MG63 (cell line): ENCODE data around the gene UBXN11. TPM values are rescaled to one million over a fixed set of nuclear protein-coding genes. Genes with fewer than 3 reads are reported as not detected.
"Not testable (repeated sequence)": the region's sequence is repeated elsewhere in the genome, so short reads cannot be mapped to it uniquely, and the experiment has no call there.

Experiments used
- DNase-seq: peaks from one replicate; pipeline ENCODE4 v3.0.0-alpha.2; 2020
- H3K27me3 ChIP-seq: fragments of 250-450 bp; sonication (Bioruptor Pico); 2 replicates; pipeline ENCODE4 v1.5.1; 2020; ENCODE audit warnings: mild to moderate bottlenecking, moderate library complexity
- H3K36me3 ChIP-seq: fragments of 250-450 bp; sonication (Bioruptor Pico); 2 replicates; pipeline ENCODE4 v1.5.1; 2020; ENCODE audit warnings: mild to moderate bottlenecking, moderate library complexity
- H3K4me3 ChIP-seq: fragments of 250-450 bp; sonication (Bioruptor Pico); 2 replicates; pipeline ENCODE4 v1.5.1; 2020; ENCODE audit warnings: mild to moderate bottlenecking, moderate library complexity
- H3K9me3 ChIP-seq: fragments of 250-450 bp; sonication (Bioruptor Pico); 2 replicates; pipeline ENCODE4 v1.5.1; 2020; ENCODE audit warnings: mild to moderate bottlenecking, moderate library complexity
- total RNA-seq: library from RNA; depleted of rRNA; stranded (reverse); fragments of >200 nt; shearing (Covaris generic); gene quantifications from 2 replicates; pipeline ENCODE4 v1.2.3, GENCODE V29; 2014; ENCODE audit warnings: low replicate concordance

Gene UBXN11
- total RNA-seq, 1 experiment from 2014 or later = 3.9 TPM

- no peak for DNase-seq
- H3K27me3 ChIP-seq = 0 out of 2 replicates have a peak, but pooled peaks cover 2% of the 10 kb centered on the region
- H3K4me3 ChIP-seq = no peak overlapping the region
- H3K36me3 ChIP-seq = no peaks in the 10 kb centered on the region
- no peaks in the 10 kb centered on the region for H3K9me3 ChIP-seq
Measured at GRCh38 chr1:26340047-26340481, 33.6 kb upstream of the UBXN11 start.

- DNase-seq = no peak
- Histone ChIP-seq H3K27me3 (0 out of 2 replicates have a peak, but pooled peaks cover 2% of the 10 kb centered on the region), H3K9me3 (no peaks in the 10 kb centered on the region), H3K36me3 (no peaks in the 10 kb centered on the region), H3K4me3 (no peak overlapping the region)
Measured at GRCh38 chr1:26338670-26339069, 32.2 kb upstream of the UBXN11 start.

- H3K9me3 ChIP-seq = no peaks in the 10 kb centered on the region
- DNase-seq = no peak
- 0 out of 2 replicates have a peak, but pooled peaks cover 2% of the 10 kb centered on the region for H3K27me3 ChIP-seq
- H3K36me3 ChIP-seq = no peaks in the 10 kb centered on the region
- no peak overlapping the region for H3K4me3 ChIP-seq
Measured at GRCh38 chr1:26337625-26338024, 31.2 kb upstream of the UBXN11 start.

- H3K9me3 ChIP-seq = no peaks in the 10 kb centered on the region
- no peaks in the 10 kb centered on the region for H3K36me3 ChIP-seq
- DNase-seq = no peak
- no peak overlapping the region for H3K4me3 ChIP-seq
- 0 out of 2 replicates have a peak, but pooled peaks cover 2% of the 10 kb centered on the region for H3K27me3 ChIP-seq
Measured at GRCh38 chr1:26337206-26337535, 30.7 kb upstream of the UBXN11 start.

- H3K9me3 ChIP-seq = no peaks in the 10 kb centered on the region
- 0 out of 2 replicates have a peak, but pooled peaks cover 2% of the 10 kb centered on the region for H3K27me3 ChIP-seq
- peak overlapping the region; percentile 40 for H3K4me3 ChIP-seq
- DNase-seq = peak; percentile 61
- no peaks in the 10 kb centered on the region for H3K36me3 ChIP-seq
Measured at GRCh38 chr1:26336477-26337205, 30.2 kb upstream of the UBXN11 start.

- DNase-seq = no peak
- H3K27me3 ChIP-seq = 0 out of 2 replicates have a peak, but pooled peaks cover 2% of the 10 kb centered on the region
Measured at GRCh38 chr1:26335774-26336476, 29.5 kb upstream of the UBXN11 start.

GRCh38 chr1:26333312-26333711, 26.9 kb upstream of the UBXN11 start:
- H3K4me3 ChIP-seq, H3K27me3 ChIP-seq, DNase-seq, H3K36me3 ChIP-seq, H3K9me3 ChIP-seq: not testable (repeated sequence)

More at GRCh38 chr1:26335774-26336476, 29.5 kb upstream of the UBXN11 start:
- Histone ChIP-seq H3K9me3 (no peaks in the 10 kb centered on the region), H3K4me3 (peak overlapping the region; percentile 40), H3K36me3 (no peaks in the 10 kb centered on the region)

- H3K4me3 ChIP-seq = no peak overlapping the region
- DNase-seq = no peak
- no peaks in the 10 kb centered on the region for H3K9me3 ChIP-seq
- no peaks in the 10 kb centered on the region for H3K36me3 ChIP-seq
- H3K27me3 ChIP-seq = no peaks in the 10 kb centered on the region
Measured at GRCh38 chr1:26330276-26330675, 23.8 kb upstream of the UBXN11 start.

GRCh38 chr1:26329380-26329779, 22.9 kb upstream of the UBXN11 start:
- not testable (repeated sequence) for H3K9me3 ChIP-seq, H3K36me3 ChIP-seq, DNase-seq, H3K27me3 ChIP-seq, H3K4me3 ChIP-seq

GRCh38 chr1:26328597-26328996, 22.2 kb upstream of the UBXN11 start:
- Histone ChIP-seq H3K4me3 (no peak overlapping the region), H3K36me3 (no peaks in the 10 kb centered on the region), H3K9me3 (no peaks in the 10 kb centered on the region), H3K27me3 (no peaks in the 10 kb centered on the region)
- no peak for DNase-seq

- H3K27me3 ChIP-seq = no peaks in the 10 kb centered on the region
- DNase-seq = no peak
- H3K9me3 ChIP-seq = no peaks in the 10 kb centered on the region
- no peaks in the 10 kb centered on the region for H3K36me3 ChIP-seq
- no peak overlapping the region for H3K4me3 ChIP-seq
Measured at GRCh38 chr1:26327956-26328362, 21.5 kb upstream of the UBXN11 start.

GRCh38 chr1:26324550-26324949, 18.1 kb upstream of the UBXN11 start:
- H3K36me3 ChIP-seq = no peaks in the 10 kb centered on the region
- H3K9me3 ChIP-seq = no peaks in the 10 kb centered on the region
- no peak for DNase-seq
- no peak overlapping the region for H3K4me3 ChIP-seq
- no peaks in the 10 kb centered on the region for H3K27me3 ChIP-seq

GRCh38 chr1:26323382-26323781, 16.9 kb upstream of the UBXN11 start:
- Histone ChIP-seq H3K9me3 (no peaks in the 10 kb centered on the region), H3K27me3 (no peaks in the 10 kb centered on the region), H3K4me3 (no peak overlapping the region), H3K36me3 (no peaks in the 10 kb centered on the region)
- DNase-seq = no peak

GRCh38 chr1:26322042-26322331, 15.6 kb upstream of the UBXN11 start:
- no peaks in the 10 kb centered on the region for H3K27me3 ChIP-seq
- DNase-seq = no peak
- H3K4me3 ChIP-seq = no peak overlapping the region
- H3K9me3 ChIP-seq = no peaks in the 10 kb centered on the region
- H3K36me3 ChIP-seq = no peaks in the 10 kb centered on the region

GRCh38 chr1:26321315-26322041, 15.0 kb upstream of the UBXN11 start:
- H3K9me3 ChIP-seq = no peaks in the 10 kb centered on the region
- peak; percentile 78 for DNase-seq
- no peaks in the 10 kb centered on the region for H3K36me3 ChIP-seq
- no peaks in the 10 kb centered on the region for H3K27me3 ChIP-seq
- no peak overlapping the region for H3K4me3 ChIP-seq

- no peaks in the 10 kb centered on the region for H3K9me3 ChIP-seq
- DNase-seq = no peak
- no peak overlapping the region for H3K4me3 ChIP-seq
- no peaks in the 10 kb centered on the region for H3K36me3 ChIP-seq
- no peaks in the 10 kb centered on the region for H3K27me3 ChIP-seq
Measured at GRCh38 chr1:26320896-26321295, 14.5 kb upstream of the UBXN11 start.

GRCh38 chr1:26318338-26319064, 12.1 kb upstream of the UBXN11 start:
- Histone ChIP-seq H3K4me3 (no peak overlapping the region), H3K27me3 (no peaks in the 10 kb centered on the region), H3K36me3 (no peaks in the 10 kb centered on the region), H3K9me3 (no peaks in the 10 kb centered on the region)
- DNase-seq = no peak
